ENCODE measurements around the gene PRKCA. TPM values are rescaled to one million over a fixed set of nuclear protein-coding genes. Genes with fewer than 3 reads are reported as not detected.

PRKCA gene
- total and polyA plus RNA-seq, 9 of the 15 experiments (the other 6 are each of a cell fraction or from before 2014, with no cell fraction given) = 3.2 to 33.0 (median 17.8) TPM

- BruUV-seq (replicated peaks) = no TSS peak
- WGBS (ENCODE audit: insufficient coverage, low coverage, missing lambda C conversion rate) = 6% methylated on average over 8 of the region's 8 CpGs
- no peak overlapping the region for H3K4me3 ChIP-seq
- peaks cover 0 to 10% of the 10 kb centered on the region in 2 experiments; a peak in 3 of 5 replicates for H3K4me1 ChIP-seq (replicated peaks in 1 of 2; ENCODE audit: control insufficient read depth in 2 of 2, insufficient read depth in 2 of 2, low read length in 2 of 2)
- H3K27me3 ChIP-seq (ENCODE audit: control insufficient read depth in 2 of 2, insufficient read depth in 2 of 2, low read length in 2 of 2) = peaks cover 0 to 12% of the 10 kb centered on the region in 2 experiments; a peak in 2 of 5 replicates
- H3K27ac ChIP-seq (ENCODE audit: extremely low read depth, low read depth, low read length) = no peak overlapping the region
- no peak overlapping the region for H3K4me2 ChIP-seq (ENCODE audit: insufficient read depth, low read length)
- H2AFZ ChIP-seq (ENCODE audit: low read depth, low read length) = no peak overlapping the region
- no peaks in the 10 kb centered on the region; the same call in 1 of the 2 replicates for H3K9me3 ChIP-seq (replicated peaks; ENCODE audit: control insufficient read depth, insufficient read depth, low read depth, low read length)
- H3K36me3 ChIP-seq (ENCODE audit: control insufficient read depth, insufficient read depth, low read length) = no peaks in the 10 kb centered on the region
- ChIA-PET POLR2A (no interaction called here), CTCF (ENCODE audit: low intra/inter-chr PET ratio) (interaction anchor here (0.6 kb wide), 1 partner anchor 144 kb away, joined by 4 read pairs; no protein-coding TSS in a partner anchor)
- H4K20me1 ChIP-seq (replicated peaks; ENCODE audit: control insufficient read depth, insufficient read depth, low read length) = no peaks in the 10 kb centered on the region
- in situ Hi-C loops (cut with MboI) (no loop called here), intact Hi-C loops (cut with micrococcal nuclease) (no loop called here)
- DNase-seq (ENCODE audit: extremely low read depth in 1 of 4, low spot score in 3 of 4) = no peak
- no peaks in the 10 kb centered on the region for H3K79me2 ChIP-seq (ENCODE audit: control insufficient read depth, insufficient read depth, low read length)
- TF ChIP-seq SMAD4 (CRISPR knock-in tag; conservative IDR thresholded peaks at IDR 0.05) = no peak
- TF ChIP-seq NFE2 (IDR thresholded peaks at IDR 0.05; ENCODE audit: low read depth) = no peak
- no peak for TF ChIP-seq THRA (IDR thresholded peaks at IDR 0.05)
- TF ChIP-seq, protein P1, sequence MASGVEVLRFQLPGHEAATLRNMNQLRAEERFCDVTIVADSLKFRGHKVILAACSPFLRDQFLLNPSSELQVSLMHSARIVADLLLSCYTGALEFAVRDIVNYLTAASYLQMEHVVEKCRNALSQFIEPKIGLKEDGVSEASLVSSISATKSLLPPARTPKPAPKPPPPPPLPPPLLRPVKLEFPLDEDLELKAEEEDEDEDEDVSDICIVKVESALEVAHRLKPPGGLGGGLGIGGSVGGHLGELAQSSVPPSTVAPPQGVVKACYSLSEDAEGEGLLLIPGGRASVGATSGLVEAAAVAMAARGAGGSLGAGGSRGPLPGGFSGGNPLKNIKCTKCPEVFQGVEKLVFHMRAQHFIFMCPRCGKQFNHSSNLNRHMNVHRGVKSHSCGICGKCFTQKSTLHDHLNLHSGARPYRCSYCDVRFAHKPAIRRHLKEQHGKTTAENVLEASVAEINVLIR (CRISPR knock-in tag; IDR thresholded peaks at IDR 0.05) = no peak
- TF ChIP-seq SAP30 (IDR thresholded peaks at IDR 0.05; ENCODE audit: borderline replicate concordance, insufficient read depth, low read depth, low read length, poor library complexity, severe bottlenecking) = no peak
- TF ChIP-seq ZNF280A (IDR thresholded peaks at IDR 0.05; ENCODE audit: low read depth, partially characterized antibody) = no peak
- no peak for TF ChIP-seq SNRNP70 (optimal IDR thresholded peaks at IDR 0.05; ENCODE audit: low read depth, low read length)
- no peak for TF ChIP-seq SMARCB1 (IDR thresholded peaks at IDR 0.05; ENCODE audit: insufficient read length, low read depth)
- TF ChIP-seq, protein P2, sequence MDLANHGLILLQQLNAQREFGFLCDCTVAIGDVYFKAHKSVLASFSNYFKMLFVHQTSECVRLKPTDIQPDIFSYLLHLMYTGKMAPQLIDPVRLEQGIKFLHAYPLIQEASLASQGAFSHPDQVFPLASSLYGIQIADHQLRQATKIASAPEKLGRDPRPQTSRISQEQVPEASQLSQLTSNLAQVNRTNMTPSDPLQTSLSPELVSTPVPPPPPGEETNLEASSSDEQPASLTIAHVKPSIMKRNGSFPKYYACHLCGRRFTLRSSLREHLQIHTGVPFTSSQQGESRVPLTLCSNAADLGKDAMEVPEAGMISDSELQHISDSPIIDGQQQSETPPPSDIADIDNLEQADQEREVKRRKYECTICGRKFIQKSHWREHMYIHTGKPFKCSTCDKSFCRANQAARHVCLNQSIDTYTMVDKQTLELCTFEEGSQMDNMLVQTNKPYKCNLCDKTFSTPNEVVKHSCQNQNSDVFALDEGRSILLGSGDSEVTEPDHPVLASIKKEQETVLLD (IDR thresholded peaks at IDR 0.05) = no peak
- no peak for TF ChIP-seq ARID1B (IDR thresholded peaks at IDR 0.05)
- TF ChIP-seq ZNF707 (CRISPR knock-in tag; conservative IDR thresholded peaks at IDR 0.05) = no peak
- no peak for TF ChIP-seq TAF7 (tag; IDR thresholded peaks at IDR 0.05)
- TF ChIP-seq NR2F6 (CRISPR knock-in tag; IDR thresholded peaks at IDR 0.05) = no peak
- TF ChIP-seq ZNF740 (CRISPR knock-in tag; IDR thresholded peaks at IDR 0.05) = no peak
- no peak for TF ChIP-seq ZNF740 (tag; IDR thresholded peaks at IDR 0.05)
- H3K9ac ChIP-seq (ENCODE audit: insufficient read depth in 1 of 2, low read depth in 2 of 2, low read length in 2 of 2) = no peak overlapping the region
- ATAC-seq = no peak
- no peaks in the 10 kb centered on the region for H3K9me1 ChIP-seq (ENCODE audit: control insufficient read depth, insufficient read depth, low read length)
- FAIRE-seq = no peak
Observed at GRCh38 chr17:66268247-66268927, 34.0 kb upstream of the PRKCA start.

Data from K562 (cell line).